ENCODE results near the gene GAL3ST3.

DNA sequence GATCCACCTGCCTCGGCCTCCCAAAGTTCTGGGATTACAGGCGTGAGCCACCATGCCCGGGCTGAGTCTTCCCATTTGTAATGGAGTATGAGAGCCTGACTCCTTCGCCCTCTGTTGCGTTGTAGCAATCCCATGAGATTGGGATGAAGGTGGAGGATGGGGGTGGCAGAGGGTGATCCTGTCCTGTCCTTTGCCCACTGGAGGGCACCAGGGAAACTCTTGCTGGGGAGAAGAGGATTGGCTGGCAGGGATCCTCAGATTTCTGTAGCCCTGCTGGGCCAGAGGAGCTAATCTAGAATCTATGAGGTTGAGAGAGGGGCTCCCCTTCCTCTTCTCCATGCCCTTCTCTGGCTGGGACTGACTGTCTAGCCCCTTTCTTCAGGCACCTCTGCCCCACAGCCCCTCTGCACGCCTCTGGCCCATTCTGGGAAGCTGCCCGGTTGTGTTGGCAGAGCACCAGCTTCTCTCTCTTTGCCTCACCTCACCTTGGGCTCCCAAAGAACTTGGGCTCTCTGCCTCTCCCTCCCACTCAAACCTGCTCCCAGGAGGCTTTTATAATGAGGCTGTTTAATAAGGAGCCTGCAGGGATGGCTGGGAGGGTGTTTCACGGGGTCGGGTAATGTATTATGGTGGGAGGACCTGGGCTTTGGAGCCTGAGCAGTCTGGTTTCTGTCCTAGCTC, 13.2 kb downstream of the GAL3ST3 start:
- TF ChIP-seq, protein P1, sequence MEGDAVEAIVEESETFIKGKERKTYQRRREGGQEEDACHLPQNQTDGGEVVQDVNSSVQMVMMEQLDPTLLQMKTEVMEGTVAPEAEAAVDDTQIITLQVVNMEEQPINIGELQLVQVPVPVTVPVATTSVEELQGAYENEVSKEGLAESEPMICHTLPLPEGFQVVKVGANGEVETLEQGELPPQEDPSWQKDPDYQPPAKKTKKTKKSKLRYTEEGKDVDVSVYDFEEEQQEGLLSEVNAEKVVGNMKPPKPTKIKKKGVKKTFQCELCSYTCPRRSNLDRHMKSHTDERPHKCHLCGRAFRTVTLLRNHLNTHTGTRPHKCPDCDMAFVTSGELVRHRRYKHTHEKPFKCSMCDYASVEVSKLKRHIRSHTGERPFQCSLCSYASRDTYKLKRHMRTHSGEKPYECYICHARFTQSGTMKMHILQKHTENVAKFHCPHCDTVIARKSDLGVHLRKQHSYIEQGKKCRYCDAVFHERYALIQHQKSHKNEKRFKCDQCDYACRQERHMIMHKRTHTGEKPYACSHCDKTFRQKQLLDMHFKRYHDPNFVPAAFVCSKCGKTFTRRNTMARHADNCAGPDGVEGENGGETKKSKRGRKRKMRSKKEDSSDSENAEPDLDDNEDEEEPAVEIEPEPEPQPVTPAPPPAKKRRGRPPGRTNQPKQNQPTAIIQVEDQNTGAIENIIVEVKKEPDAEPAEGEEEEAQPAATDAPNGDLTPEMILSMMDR (IDR thresholded peaks at IDR 0.05; ENCODE audit: borderline replicate concordance, extremely low read depth, low read length, poor library complexity, severe bottlenecking): no peak
- no peak for TF ChIP-seq EZH2 (IDR thresholded peaks at IDR 0.05; ENCODE audit: borderline replicate concordance, low read depth, low read length, severe bottlenecking)

Measured in DND-41 (cell line).